Pancreas (tissue), 10 donors: Measurements from ENCODE around the gene CDK4. TPM values are rescaled to one million over a fixed set of nuclear protein-coding genes. Genes with fewer than 3 reads are reported as not detected.

Source experiments
- ATAC-seq, 4 donors: fragments of 200-7000 bp; cut with Tn5 transposase; one replicate each; pipeline versions ENCODE4 v1.8.0 to v1.9.1; 2020; ENCODE audit warnings: mild to moderate bottlenecking in 4 of 4, moderate library complexity in 4 of 4
- DNase-seq, 6 donors: peaks; one replicate each; pipeline ENCODE4 v3.0.0-alpha.2; 2020
- FAIRE-seq: peaks from 2 replicates; lab custom pipeline; 2012; peaks lifted over from hg19 to GRCh38; lab: Jason Lieb, UNC
- H3K27ac ChIP-seq, 4 donors: fragments of 200-600 bp; sonication (generic); 1 replicate in 3 of 4; 2 replicates in 1 of 4; pipeline versions ENCODE4 v1.5.0 to v1.8.0; 2020
- H3K27me3 ChIP-seq, 4 donors: fragments of 200-600 bp; one replicate each; pipeline ENCODE4 v1.8.0; 2021
- H3K36me3 ChIP-seq, 3 donors: fragments of 200-600 bp; sonication (generic) in 1 of 3; one replicate each; pipeline versions ENCODE4 v1.5.0 to v1.8.0; 2020 to 2021
- H3K4me1 ChIP-seq, 3 donors: fragments of 200-600 bp; one replicate each; pipeline ENCODE4 v1.8.0; 2021
- H3K4me3 ChIP-seq, 4 donors: fragments of 200-600 bp; sonication (generic) in 2 of 4; one replicate each; pipeline versions ENCODE4 v1.5.0 to v1.8.0; 2020 to 2021
- H3K9me3 ChIP-seq, 4 donors: fragments of 200-600 bp; one replicate each; pipeline ENCODE4 v1.8.0; 2021
- WGBS, 2 donors: extraction: QIAGEN DNeasy Blood & Tissue Kit; methylation state at CpG; one replicate each; pipeline ENCODE4 v1.1.7; 2013; 5-methylcytosine and 5-hydroxymethylcytosine counted together
- intact Hi-C, 3 donors: fragments of 100-400 bp; cut with DNase I; formaldehyde crosslinking; loops; one replicate each; pipeline versions ENCODE4 v1.11.1 to v1.14.2; 2022
- polyA plus RNA-seq, 2 donors: library from polyadenylated mRNA; stranded (reverse); fragments of 200-250 nt; gene quantifications; one replicate each; pipeline ENCODE4 v1.2.3, GENCODE V29; 2013
- total RNA-seq, 6 donors: library from RNA; stranded (reverse); fragmentation: NEBNext Ultra II Directional in 4 of 6; extraction: Animal tissue kit (Norgen Biotek cat#: 25700) in 4 of 6; gene quantifications; one replicate each; pipeline versions ENCODE4 v1.2.1 to v1.2.4, GENCODE V29; 2021 to 2023
- TF ChIP-seq, protein P1 (sequence below), 4 donors: fragments of 200-600 bp; sonication (generic) in 3 of 4; IDR thresholded peaks; one replicate each; pipeline versions ENCODE4 v1.5.0 to v1.8.0; 2021; ENCODE audit warnings: antibody characterized with exemption in 4 of 4
- donor health status: healthy with polysubstance abuse.
- donor health status: DM: no; HTN: no; CAD: no; lungs with moderate emphysema.
- donor health status: DM: no; HTN: no; CAD: no.
- donor health status: control.
- donor health status: control.
- donor health status: Bipolar disorder and iron deficiency.
- donor health status: DM: yes; HTN: yes; CAD: no.
- donor health status: DM: no; HTN: no; CAD: no.
- donor health status: DM: no; HTN: no; CAD: no.
- donor health status: DM: yes; HTN: yes; CAD: no.

Gene CDK4
- total and polyA plus RNA-seq, 8 donors = 26.7 to 48.5 (median 40.3) TPM

- intact Hi-C loops = no loop called here
- WGBS, 2 donors = 1 to 2% methylated on average over 40 of the region's 40 CpGs
- Histone ChIP-seq H3K27ac (peak overlapping the region in 1 of 4 donors; percentile 60), H3K9me3 (no peaks in the 10 kb centered on the region), H3K4me1 (peaks cover 7 to 9% (median 8%) of the 10 kb centered on the region in 3 donors), H3K27me3 (no peaks in the 10 kb centered on the region), H3K36me3 (no peaks in the 10 kb centered on the region), H3K4me3 (peak overlapping the region; percentile 23 to 56 (median 38))
- TF ChIP-seq, protein P1, sequence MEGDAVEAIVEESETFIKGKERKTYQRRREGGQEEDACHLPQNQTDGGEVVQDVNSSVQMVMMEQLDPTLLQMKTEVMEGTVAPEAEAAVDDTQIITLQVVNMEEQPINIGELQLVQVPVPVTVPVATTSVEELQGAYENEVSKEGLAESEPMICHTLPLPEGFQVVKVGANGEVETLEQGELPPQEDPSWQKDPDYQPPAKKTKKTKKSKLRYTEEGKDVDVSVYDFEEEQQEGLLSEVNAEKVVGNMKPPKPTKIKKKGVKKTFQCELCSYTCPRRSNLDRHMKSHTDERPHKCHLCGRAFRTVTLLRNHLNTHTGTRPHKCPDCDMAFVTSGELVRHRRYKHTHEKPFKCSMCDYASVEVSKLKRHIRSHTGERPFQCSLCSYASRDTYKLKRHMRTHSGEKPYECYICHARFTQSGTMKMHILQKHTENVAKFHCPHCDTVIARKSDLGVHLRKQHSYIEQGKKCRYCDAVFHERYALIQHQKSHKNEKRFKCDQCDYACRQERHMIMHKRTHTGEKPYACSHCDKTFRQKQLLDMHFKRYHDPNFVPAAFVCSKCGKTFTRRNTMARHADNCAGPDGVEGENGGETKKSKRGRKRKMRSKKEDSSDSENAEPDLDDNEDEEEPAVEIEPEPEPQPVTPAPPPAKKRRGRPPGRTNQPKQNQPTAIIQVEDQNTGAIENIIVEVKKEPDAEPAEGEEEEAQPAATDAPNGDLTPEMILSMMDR (IDR thresholded peaks at IDR 0.05) = no peak
- DNase-seq (peak in 5 of 6 donors; percentile 22 to 80 (median 50)), ATAC-seq (peak; percentile 27 to 53 (median 44)), FAIRE-seq (no peak)
Observed at GRCh38 chr12:57765698-57766463, 13.8 kb upstream of the CDK4 start.

- Histone ChIP-seq H3K27ac (peak overlapping the region; percentile 52 to 70 (median 62)), H3K36me3 (no peaks in the 10 kb centered on the region), H3K4me3 (peak overlapping the region; percentile 23 to 56 (median 38)), H3K9me3 (no peaks in the 10 kb centered on the region), H3K27me3 (no peaks in the 10 kb centered on the region), H3K4me1 (peaks cover 6 to 8% (median 8%) of the 10 kb centered on the region in 3 donors)
- TF ChIP-seq, protein P1 (IDR thresholded peaks at IDR 0.05) = peak in 2 of 4 donors; percentile 8 to 12
- no peak for FAIRE-seq
- intact Hi-C loops = no loop called here
- ATAC-seq = peak; percentile 51 to 74 (median 66)
- 1 to 2% methylated on average over 59 to 60 of the region's 60 CpGs for WGBS, 2 donors
- DNase-seq = peak in 5 of 6 donors; percentile 48 to 86 (median 58)
Observed at GRCh38 chr12:57765003-57765697, 13.0 kb upstream of the CDK4 start.

GRCh38 chr12:57764662-57765002 is 12.5 kb upstream of the CDK4 start:
- DNase-seq = peak; percentile 75 to 89 (median 81)
- intact Hi-C loops = no loop called here
- H3K4me1 ChIP-seq = peaks cover 6 to 8% (median 8%) of the 10 kb centered on the region in 3 donors
- H3K27ac ChIP-seq = peak overlapping the region; percentile 52 to 70 (median 62)
- H3K27me3 ChIP-seq = no peaks in the 10 kb centered on the region
- ATAC-seq = peak; percentile 83 to 87 (median 85)
- 5 to 6% methylated on average over 17 of the region's 17 CpGs for WGBS, 2 donors
- TF ChIP-seq, protein P1 (IDR thresholded peaks at IDR 0.05) = no peak
- FAIRE-seq = no peak
- H3K36me3 ChIP-seq = no peaks in the 10 kb centered on the region
- H3K9me3 ChIP-seq = no peaks in the 10 kb centered on the region
- H3K4me3 ChIP-seq = peak overlapping the region; percentile 23 to 56 (median 38)

DNA sequence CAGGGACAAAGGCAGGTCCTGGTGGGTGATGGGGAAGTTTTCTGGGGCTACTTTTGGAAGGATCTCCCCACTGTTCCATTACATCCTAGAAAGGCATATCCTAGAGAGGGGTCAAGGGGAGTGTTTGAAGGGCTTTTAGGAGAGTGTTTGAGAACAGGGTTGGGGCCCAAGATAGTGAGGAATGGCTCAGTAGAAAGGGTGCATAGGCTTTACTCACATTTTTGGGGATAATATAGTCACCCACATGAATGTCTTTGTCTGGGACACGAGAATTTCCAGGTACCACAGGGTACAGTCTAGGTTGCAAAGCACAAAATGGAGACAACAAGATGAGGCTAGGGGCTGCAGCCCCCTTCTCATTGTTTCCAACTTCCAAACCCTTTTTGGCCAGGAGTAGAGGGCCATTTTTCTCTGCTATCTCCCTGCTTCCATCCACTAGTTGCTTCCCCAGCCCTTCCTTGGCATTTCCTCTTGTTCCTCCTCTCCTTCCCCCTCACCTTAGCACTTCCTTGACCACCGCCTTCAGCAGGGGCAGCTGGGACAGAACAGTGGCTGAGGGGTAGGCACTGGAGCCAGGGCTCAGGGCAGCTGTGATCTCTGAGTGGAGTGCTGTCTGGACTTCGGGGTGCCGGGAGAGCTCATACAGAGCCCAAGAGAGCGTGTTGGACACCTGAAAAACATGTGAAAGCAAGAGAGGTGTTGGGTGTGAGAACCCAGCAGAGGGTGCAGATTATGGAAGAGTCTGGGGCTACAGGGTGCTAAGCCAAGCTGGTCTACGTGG is 12.0 kb upstream of the CDK4 start:
- ATAC-seq (no peak), DNase-seq (no peak), FAIRE-seq (no peak)
- Histone ChIP-seq H3K4me3 (peak overlapping the region in 3 of 4 donors; percentile 23 to 56 (median 49)), H3K27ac (peak overlapping the region in 3 of 4 donors; percentile 60 to 70 (median 64)), H3K4me1 (peaks cover 6 to 8% (median 8%) of the 10 kb centered on the region in 3 donors), H3K27me3 (no peaks in the 10 kb centered on the region), H3K9me3 (no peaks in the 10 kb centered on the region), H3K36me3 (no peaks in the 10 kb centered on the region)
- 69 to 74% methylated on average over 6 of the region's 6 CpGs for WGBS, 2 donors
- intact Hi-C loops = no loop called here
- TF ChIP-seq, protein P1 (IDR thresholded peaks at IDR 0.05) = no peak
